H1 (cell line): Measurements from ENCODE around the gene MRPL33. TPM values are rescaled to one million over a fixed set of nuclear protein-coding genes. Genes with fewer than 3 reads are reported as not detected.

Experiments used
- CTCF ChIA-PET: fragments of 300-600 bp; sonication (Branson Sonifier 250); formaldehyde crosslinking; loops from one replicate; lab custom pipeline; 2021; ENCODE audit not compliant: partially characterized antibody; lab: Charles Lee
- POLR2A ChIA-PET: fragments of 300-600 bp; sonication (Branson Sonifier 250); formaldehyde crosslinking; loops from one replicate; lab custom pipeline; 2021; ENCODE audit warnings: inconsistent platforms; ENCODE audit not compliant: partially characterized antibody; lab: Charles Lee
- DNase-seq, 2 experiments: peaks; one replicate each; pipeline versions ENCODE4 v3.0.0 to v3.0.0-alpha.2; 2010 to 2022; ENCODE audit warnings: low spot score in 2 of 2, low read depth in 1 of 2, mixed read lengths in 1 of 2
- FAIRE-seq: peaks from 2 replicates; lab custom pipeline; 2011; peaks lifted over from hg19 to GRCh38; lab: Jason Lieb, UNC
- H2AFZ ChIP-seq: 2 replicates; pipeline ENCODE4 v1.8.1; 2012; ENCODE audit warnings: low read length, inconsistent platforms
- H2AK5ac ChIP-seq: 2 replicates; pipeline ENCODE4 v1.6.1; 2013; ENCODE audit warnings: low read depth, low read length
- H2BK120ac ChIP-seq: replicated peaks from 2 replicates; pipeline ENCODE3; 2013; ENCODE audit warnings: low read depth, low read length, inconsistent platforms
- H2BK12ac ChIP-seq: 2 replicates; pipeline ENCODE4 v1.6.1; 2013; ENCODE audit warnings: low read depth, low read length
- H2BK15ac ChIP-seq: 2 replicates; pipeline ENCODE4 v1.6.1; 2013; ENCODE audit warnings: low read length
- H2BK20ac ChIP-seq: 2 replicates; pipeline ENCODE4 v1.6.1; 2013; ENCODE audit warnings: low read length
- H2BK5ac ChIP-seq: 2 replicates; pipeline ENCODE4 v1.6.1; 2013; ENCODE audit warnings: low read depth, low read length
- H3K14ac ChIP-seq: 2 replicates; pipeline ENCODE4 v1.6.1; 2013; ENCODE audit warnings: inconsistent platforms; ENCODE audit not compliant: insufficient read length
- H3K18ac ChIP-seq: 2 replicates; pipeline ENCODE4 v1.6.1; 2013; ENCODE audit warnings: low read length; ENCODE audit errors: extremely low read depth
- H3K23ac ChIP-seq: 2 replicates; pipeline ENCODE4 v1.6.1; 2013; ENCODE audit warnings: inconsistent platforms; ENCODE audit not compliant: insufficient read length
- H3K23me2 ChIP-seq: 2 replicates; pipeline ENCODE4 v1.6.1; 2013; ENCODE audit warnings: low read depth, low read length
- H3K27ac ChIP-seq: 2 replicates; pipeline ENCODE4 v1.6.1; 2011; ENCODE audit warnings: low read depth, low read length, inconsistent platforms
- H3K27me3 ChIP-seq, 4 experiments: replicated peaks in 1 of 4; 1 replicate in 1 of 4; 2 replicates in 3 of 4; pipeline versions ENCODE4 v1.6.1 to v1.8.1; 2011 to 2013; ENCODE audit warnings: low read length in 3 of 4, mild to moderate bottlenecking in 3 of 4, inconsistent platforms in 2 of 4, mixed read lengths in 2 of 4, moderate library complexity in 1 of 4; ENCODE audit not compliant: control insufficient read depth in 3 of 4, insufficient read depth in 3 of 4; ENCODE audit errors: extremely low read depth in 1 of 4
- H3K36me3 ChIP-seq, 4 experiments: 2 replicates each; pipeline versions ENCODE4 v1.6.1 to v1.8.1; 2011 to 2013; ENCODE audit warnings: mild to moderate bottlenecking in 4 of 4, low read length in 3 of 4, moderate library complexity in 2 of 4, control low read depth in 1 of 4, inconsistent platforms in 1 of 4; ENCODE audit not compliant: insufficient read depth in 4 of 4, control insufficient read depth in 2 of 4
- H3K4ac ChIP-seq: replicated peaks from 2 replicates; pipeline ENCODE3; 2013; ENCODE audit warnings: low read length, low read depth, mixed read lengths, inconsistent platforms; ENCODE audit not compliant: insufficient read length
- H3K4me1 ChIP-seq, 4 experiments: replicated peaks in 1 of 4; 1 replicate in 1 of 4; 2 replicates in 3 of 4; pipeline versions ENCODE4 v1.6.1 to v1.8.1; 2011 to 2013; ENCODE audit warnings: low read length in 3 of 4, inconsistent platforms in 2 of 4, mixed read lengths in 1 of 4; ENCODE audit not compliant: insufficient read depth in 4 of 4, control insufficient read depth in 3 of 4
- H3K4me2 ChIP-seq, 2 experiments: 2 replicates each; pipeline versions ENCODE4 v1.6.1 to v1.8.1; 2011 to 2013; ENCODE audit warnings: low read depth in 2 of 2, low read length in 2 of 2, control low read depth in 1 of 2, inconsistent platforms in 1 of 2, mild to moderate bottlenecking in 1 of 2; ENCODE audit not compliant: insufficient read depth in 1 of 2
- H3K4me3 ChIP-seq, 4 experiments: fragments of 200-600, 300-600 bp in 1 of 4; sonication (generic), shearing (Covaris generic), sonication (Bioruptor Twin) in 1 of 4; 2 replicates each; pipeline versions ENCODE4 v1.5.1 to v1.8.1; 2011 to 2016; ENCODE audit warnings: low read length in 4 of 4, low read depth in 3 of 4, control low read depth in 2 of 4, inconsistent platforms in 2 of 4, mild to moderate bottlenecking in 2 of 4, mixed read lengths in 1 of 4, moderate library complexity in 1 of 4; ENCODE audit not compliant: insufficient read depth in 2 of 4; ENCODE audit errors: extremely low read depth in 1 of 4
- H3K56ac ChIP-seq: replicated peaks from 2 replicates; pipeline ENCODE3; 2013; ENCODE audit warnings: low read depth, mild to moderate bottlenecking, mixed read lengths, low read length, inconsistent platforms; ENCODE audit not compliant: insufficient read length
- H3K79me1 ChIP-seq: 2 replicates; pipeline ENCODE4 v1.6.1; 2013; ENCODE audit warnings: low read depth, low read length, control low read depth
- H3K79me2 ChIP-seq, 2 experiments: 2 replicates each; pipeline versions ENCODE4 v1.6.1 to v1.8.1; 2012 to 2013; ENCODE audit warnings: low read length in 2 of 2, mild to moderate bottlenecking in 2 of 2, inconsistent platforms in 1 of 2; ENCODE audit not compliant: insufficient read depth in 2 of 2, control insufficient read depth in 1 of 2
- H3K9ac ChIP-seq, 4 experiments: replicated peaks in 1 of 4; 1 replicate in 1 of 4; 2 replicates in 3 of 4; pipeline versions ENCODE4 v1.6.1 to v1.8.1; 2011 to 2013; ENCODE audit warnings: low read depth in 3 of 4, low read length in 3 of 4, control low read depth in 2 of 4, mild to moderate bottlenecking in 2 of 4, moderate library complexity in 2 of 4, inconsistent platforms in 1 of 4; ENCODE audit errors: extremely low read depth in 1 of 4
- H3K9me3 ChIP-seq, 2 experiments: 2 replicates each; pipeline versions ENCODE4 v1.6.1 to v1.8.1; 2012 to 2013; ENCODE audit warnings: mild to moderate bottlenecking in 2 of 2, moderate library complexity in 2 of 2, control low read depth in 1 of 2, inconsistent platforms in 1 of 2, low read depth in 1 of 2, low read length in 1 of 2, mixed read lengths in 1 of 2; ENCODE audit not compliant: insufficient read depth in 2 of 2
- H4K20me1 ChIP-seq, 2 experiments: replicated peaks in 1 of 2; 2 replicates each; pipeline versions ENCODE3 to v1.8.1; 2011 to 2013; ENCODE audit warnings: inconsistent platforms in 2 of 2, low read length in 2 of 2, mild to moderate bottlenecking in 1 of 2; ENCODE audit not compliant: insufficient read depth in 2 of 2, control insufficient read depth in 1 of 2
- H4K5ac ChIP-seq: 2 replicates; pipeline ENCODE4 v1.6.1; 2013; ENCODE audit warnings: low read length, low read depth, mixed read lengths, inconsistent platforms; ENCODE audit not compliant: insufficient read length
- H4K8ac ChIP-seq: 2 replicates; pipeline ENCODE4 v1.8.0; 2013; ENCODE audit warnings: mild to moderate bottlenecking, moderate library complexity, low read length, inconsistent platforms; ENCODE audit not compliant: insufficient read depth; ENCODE audit errors: extremely low read depth
- H4K91ac ChIP-seq: replicated peaks from 2 replicates; pipeline ENCODE3; 2013; ENCODE audit warnings: low read length, mixed read lengths, inconsistent platforms; ENCODE audit not compliant: insufficient read length
- ASH2L ChIP-seq: fragments of 200-600, 300-600 bp; sonication (generic); IDR thresholded peaks from one replicate; pipeline ENCODE4 v1.7.1; 2017; ENCODE audit warnings: low read length
- BRCA1 ChIP-seq: IDR thresholded peaks from 2 replicates; pipeline ENCODE4 v1.6.1; 2012; ENCODE audit warnings: low read depth, low read length, improper control_type of control experiment
- CTBP2 ChIP-seq: IDR thresholded peaks from 2 replicates; pipeline ENCODE4 v1.7.0; 2011; ENCODE audit warnings: borderline replicate concordance, mild to moderate bottlenecking, moderate library complexity, mixed read lengths, low read length; ENCODE audit not compliant: insufficient read depth, insufficient read length
- JUND ChIP-seq: IDR thresholded peaks from 2 replicates; pipeline ENCODE4 v1.6.1; 2011; ENCODE audit warnings: mild to moderate bottlenecking, improper control_type of control experiment, low read length
- KDM5A ChIP-seq: fragments of 200-600 bp; IDR thresholded peaks from 2 replicates; pipeline ENCODE4 v1.7.1; 2012; ENCODE audit warnings: mild to moderate bottlenecking, low read length, inconsistent platforms, mixed read lengths
- NANOG ChIP-seq: IDR thresholded peaks from 2 replicates; pipeline ENCODE4 v1.6.1; 2011; ENCODE audit warnings: low read length, low read depth, mild to moderate bottlenecking, inconsistent platforms; ENCODE audit not compliant: insufficient read depth, poor library complexity, severe bottlenecking
- RAD21 ChIP-seq, 2 experiments: IDR thresholded peaks in 1 of 2; conservative IDR thresholded peaks in 1 of 2; 2 replicates each; pipeline ENCODE4 v1.6.1; 2011; ENCODE audit warnings: low read depth in 2 of 2, low read length in 2 of 2, improper control_type of control experiment in 1 of 2, inconsistent platforms in 1 of 2, mild to moderate bottlenecking in 1 of 2, moderate library complexity in 1 of 2
- SIRT6 ChIP-seq: IDR thresholded peaks from one replicate; pipeline ENCODE4 v1.7.1; 2012; ENCODE audit warnings: low read length, inconsistent platforms
- SP2 ChIP-seq: IDR thresholded peaks from 2 replicates; pipeline ENCODE4 v1.6.1; 2012; ENCODE audit warnings: mild to moderate bottlenecking, low read length, inconsistent platforms
- SRF ChIP-seq: IDR thresholded peaks from 2 replicates; pipeline ENCODE4 v1.6.1; 2011; ENCODE audit warnings: mild to moderate bottlenecking, low read depth, low read length, moderate library complexity
- SUZ12 ChIP-seq: fragments of 200-600 bp; sonication (generic); IDR thresholded peaks from 2 replicates; pipeline ENCODE4 v1.6.1; 2012; ENCODE audit warnings: mild to moderate bottlenecking, inconsistent platforms, low read length, moderate library complexity, mixed read lengths
- TAF7 ChIP-seq: optimal IDR thresholded peaks from 2 replicates; pipeline ENCODE3; 2011; ENCODE audit warnings: low read depth, mild to moderate bottlenecking, inconsistent platforms, low read length, moderate library complexity, borderline replicate concordance
- TBP ChIP-seq: IDR thresholded peaks from 2 replicates; pipeline ENCODE4 v1.6.1; 2011; ENCODE audit warnings: low read depth, low read length, improper control_type of control experiment
- YY1 ChIP-seq: IDR thresholded peaks from 2 replicates; pipeline ENCODE4 v1.6.1; 2011; ENCODE audit warnings: low read depth, mild to moderate bottlenecking, low read length
- ZNF274 ChIP-seq: IDR thresholded peaks from 2 replicates; pipeline ENCODE4 v1.7.0; 2012; ENCODE audit warnings: low read length, borderline replicate concordance; ENCODE audit errors: extremely low read depth
- WGBS, 2 experiments: shearing (Covaris generic) in 1 of 2; methylation state at CpG; one replicate each; pipeline versions ENCODE4 v1.1.6 to v1.1.7; 2013 to 2015; ENCODE audit warnings: low lambda C conversion rate in 2 of 2, mixed read lengths in 2 of 2, inconsistent platforms in 1 of 2, low coverage in 1 of 2, missing lambda C conversion rate in 1 of 2; ENCODE audit not compliant: insufficient replicate concordance in 2 of 2, insufficient coverage in 1 of 2, insufficient read length in 1 of 2; ENCODE audit errors: extremely low coverage in 1 of 2, missing lambda C conversion rate in 1 of 2; 5-methylcytosine and 5-hydroxymethylcytosine counted together
- polyA plus RNA-seq, 7 experiments: library from polyadenylated mRNA; depleted of rRNA in 3 of 7; stranded (reverse) in 5 of 7; unstranded in 2 of 7; fragments of >200 nt in 5 of 7; fragments of 200-250 nt in 2 of 7; gene quantifications; 1 replicate in 5 of 7; 2 replicates in 1 of 7; 4 replicates in 1 of 7; pipeline versions ENCODE4 v1.2.1 to v1.2.3, GENCODE V29; 2011 to 2013; ENCODE audit warnings: missing spikeins in 2 of 7, mixed read lengths in 2 of 7
- total RNA-seq: library from RNA; stranded (reverse); fragmentation: NEBNext Ultra II Directional; extraction: Animal tissue kit (Norgen Biotek cat#: 25700); gene quantifications from 2 replicates; pipeline ENCODE4 v1.2.1, GENCODE V29; 2021

The MRPL33 gene
- total and polyA plus RNA-seq, 2 of the 8 experiments (the other 6 are each of a cell fraction or from before 2014, with no cell fraction given): 24.3 to 62.9 TPM

DNA sequence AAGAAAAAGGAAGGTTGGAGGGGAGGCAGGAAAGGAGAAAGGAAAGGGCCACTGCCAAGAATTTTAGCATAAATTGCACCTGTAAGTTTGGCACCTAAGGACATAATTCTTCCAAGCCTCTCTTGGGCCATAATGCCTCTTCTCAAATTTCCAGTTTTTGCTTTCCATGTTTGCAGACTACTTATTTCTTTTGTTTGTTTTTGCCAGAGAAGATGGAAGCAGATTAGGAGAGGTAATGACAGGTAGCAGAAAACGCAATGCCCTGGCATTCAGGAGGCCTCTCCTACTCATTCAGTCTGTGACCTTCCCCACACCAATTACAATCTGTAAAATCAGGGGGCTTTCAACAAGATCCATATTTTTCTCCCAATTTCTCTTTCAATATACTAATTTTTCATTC lies 56.8 kb downstream of the MRPL33 start:
- Histone ChIP-seq H2BK12ac (no peak overlapping the region), H3K18ac (no peak overlapping the region), H2BK20ac (no peak overlapping the region), H3K79me2 (no peaks in the 10 kb centered on the region), H2BK5ac (no peak overlapping the region), H2AK5ac (no peak overlapping the region), H3K9me3 (peaks cover 2 to 8% of the 10 kb centered on the region in 2 experiments; a peak in 1 of 4 replicates), H3K79me1 (no peaks in the 10 kb centered on the region), H3K4me3 (no peak overlapping the region), H3K23ac (no peak overlapping the region), H3K14ac (no peak overlapping the region), H3K27me3 (no peaks in the 10 kb centered on the region), H4K20me1 (no peaks in the 10 kb centered on the region), H3K36me3 (no peaks in the 10 kb centered on the region), H3K4ac (no peak overlapping the region)
- 88% methylated on average over 1 of the region's 1 CpG; no CpG with 5 or more reads in 1 of the 2 experiments for WGBS, 2 experiments
- DNase-seq (no peak), FAIRE-seq (no peak)
- TF ChIP-seq KDM5A (no peak), SIRT6 (no peak), TAF7 (no peak), YY1 (no peak), RAD21 (IDR thresholded peaks at IDR 0.05 in 1 of 2, conservative IDR thresholded peaks at IDR 0.05 in 1 of 2; ENCODE audit: low read depth in 2 of 2, low read length in 2 of 2) (no peak), SRF (no peak), ZNF274 (no peak), SUZ12 (no peak), JUND (no peak), NANOG (no peak), BRCA1 (no peak), ASH2L (no peak), TBP (no peak), CTBP2 (no peak), SP2 (no peak)
- TF ChIP-seq, all 59 proteins: peak for 0
- Histone ChIP-seq H4K91ac (no peak overlapping the region), H3K9ac (no peak overlapping the region), H3K4me1 (no peaks in the 10 kb centered on the region; a peak in 1 of 7 replicates), H4K8ac (no peak overlapping the region), H3K27ac (no peak overlapping the region), H3K23me2 (no peaks in the 10 kb centered on the region), H2AFZ (no peak overlapping the region), H3K56ac (no peak overlapping the region), H4K5ac (no peak overlapping the region), H3K4me2 (no peak overlapping the region), H2BK15ac (no peak overlapping the region), H2BK120ac (no peak overlapping the region)
- POLR2A ChIA-PET: no interaction called here
- CTCF ChIA-PET: interaction anchor here (1.7 to 1.9 kb wide), 2 partner anchors 12 to 104 kb away, joined by 5 read pairs; no protein-coding TSS in a partner anchor
